K562 (cell line): ENCODE results near the gene C18orf63. TPM values are rescaled to one million over a fixed set of nuclear protein-coding genes. Genes with fewer than 3 reads are reported as not detected.

Source experiments
- ATAC-seq: fragments of 200-7000 bp; cut with Tn5 transposase; 3 replicates; pipeline ENCODE4 v1.9.1; 2020; ENCODE audit warnings: moderate library complexity
- BruUV-seq: library from RNA; stranded (reverse); fragments of 400-500 nt; replicated peaks from 2 replicates; lab custom pipeline; 2021; lab: Mats Ljungman, UMichigan
- CTCF ChIA-PET: fragments of 300-600 bp; formaldehyde crosslinking; extraction: SDS; loops from one replicate; lab custom pipeline; 2021; ENCODE audit warnings: low intra/inter-chr PET ratio; lab: Yijun Ruan, JAX
- POLR2A ChIA-PET: fragments of 300-600, 350-650 bp; sonication (Branson Sonifier 250); formaldehyde crosslinking; extraction: SDS; loops from one replicate; lab custom pipeline; 2021; ENCODE audit warnings: antibody characterized with exemption, inconsistent platforms; lab: Yijun Ruan, JAX
- DNase-seq, 4 experiments: peaks; one replicate each; pipeline versions ENCODE4 v3.0.0 to v3.0.0-alpha.2; 2011 to 2018; ENCODE audit warnings: low spot score in 3 of 4, mixed read lengths in 3 of 4; ENCODE audit errors: extremely low read depth in 1 of 4
- FAIRE-seq: peaks from 2 replicates; lab custom pipeline; 2011; peaks lifted over from hg19 to GRCh38; lab: Jason Lieb, UNC
- H2AFZ ChIP-seq: 2 replicates; pipeline ENCODE4 v1.6.0; 2011; ENCODE audit warnings: low read depth, low read length, control low read depth, inconsistent platforms
- H3K27ac ChIP-seq: fragments of 200-600 bp; 3 replicates; pipeline ENCODE4 v1.8.0; 2011; ENCODE audit warnings: low read depth, mild to moderate bottlenecking, control low read depth, inconsistent platforms, low read length, moderate library complexity, mixed read lengths; ENCODE audit errors: extremely low read depth
- H3K27me3 ChIP-seq, 2 experiments: fragments of 300-600 bp in 1 of 2; 2 replicates in 1 of 2; 3 replicates in 1 of 2; pipeline versions ENCODE4 v1.6.0 to v1.8.0; 2011; ENCODE audit warnings: inconsistent platforms in 2 of 2, low read length in 2 of 2, mild to moderate bottlenecking in 1 of 2, mixed read lengths in 1 of 2, moderate library complexity in 1 of 2; ENCODE audit not compliant: control insufficient read depth in 2 of 2, insufficient read depth in 2 of 2
- H3K36me3 ChIP-seq: fragments of 300-600 bp; 3 replicates; pipeline ENCODE4 v1.8.0; 2011; ENCODE audit warnings: mild to moderate bottlenecking, low read length, inconsistent platforms; ENCODE audit not compliant: control insufficient read depth, insufficient read depth
- H3K4me1 ChIP-seq, 2 experiments: fragments of 200-600 bp in 1 of 2; replicated peaks in 1 of 2; 2 replicates in 1 of 2; 3 replicates in 1 of 2; pipeline versions ENCODE4 v1.5.1 to v1.8.0; 2011; ENCODE audit warnings: inconsistent platforms in 2 of 2, low read length in 2 of 2, mild to moderate bottlenecking in 1 of 2, mixed read lengths in 1 of 2, moderate library complexity in 1 of 2; ENCODE audit not compliant: control insufficient read depth in 2 of 2, insufficient read depth in 2 of 2
- H3K4me2 ChIP-seq: 2 replicates; pipeline ENCODE4 v1.6.1; 2011; ENCODE audit warnings: low read length, control low read depth, inconsistent platforms, mixed read lengths; ENCODE audit not compliant: insufficient read depth
- H3K4me3 ChIP-seq: fragments of 200-600 bp; sonication (generic), shearing (Covaris generic); 2 replicates; pipeline ENCODE4 v1.5.1; 2016; ENCODE audit warnings: control low read depth, inconsistent platforms
- H3K79me2 ChIP-seq: fragments of 200-600 bp; 3 replicates; pipeline ENCODE4 v1.8.0; 2011; ENCODE audit warnings: low read length, inconsistent platforms; ENCODE audit not compliant: control insufficient read depth, insufficient read depth
- H3K9ac ChIP-seq, 2 experiments: 2 replicates each; pipeline versions ENCODE4 v1.6.0 to v1.6.1; 2011; ENCODE audit warnings: low read depth in 2 of 2, low read length in 2 of 2, control low read depth in 1 of 2, inconsistent platforms in 1 of 2, mild to moderate bottlenecking in 1 of 2, mixed read lengths in 1 of 2; ENCODE audit not compliant: insufficient read depth in 1 of 2
- H3K9me1 ChIP-seq: one replicate; pipeline ENCODE4 v1.6.0; 2011; ENCODE audit warnings: inconsistent platforms, mild to moderate bottlenecking, low read length, moderate library complexity; ENCODE audit not compliant: control insufficient read depth, insufficient read depth
- H3K9me3 ChIP-seq: replicated peaks from 2 replicates; pipeline ENCODE4 v1.5.1; 2011; ENCODE audit warnings: low read depth, low read length, inconsistent platforms; ENCODE audit not compliant: control insufficient read depth, insufficient read depth
- H4K20me1 ChIP-seq: replicated peaks from 2 replicates; pipeline ENCODE4 v1.6.1; 2011; ENCODE audit warnings: low read length, inconsistent platforms, mixed read lengths; ENCODE audit not compliant: control insufficient read depth, insufficient read depth
- ELF4 ChIP-seq: fragments of 450-650 bp; formaldehyde crosslinking; IDR thresholded peaks from 2 replicates; pipeline ENCODE4 v1.4.0; 2022; ENCODE audit warnings: missing genetic modification characterization
- HDGF ChIP-seq: fragments of 450-650 bp; IDR thresholded peaks from 2 replicates; pipeline ENCODE4 v1.6.1; 2016
- HSF4 ChIP-seq: fragments of 250-450 bp; sonication (Bioruptor Pico); IDR thresholded peaks from 2 replicates; pipeline ENCODE4 v2.1.2; 2022; ENCODE audit warnings: mild to moderate bottlenecking, moderate library complexity, borderline replicate concordance
- POLR2H ChIP-seq: IDR thresholded peaks from 2 replicates; pipeline ENCODE4 v1.6.1; 2016; ENCODE audit warnings: missing genetic modification characterization, low read depth, mild to moderate bottlenecking, control low read depth, missing compliant biosample characterization, moderate library complexity
- SETDB1 ChIP-seq: IDR thresholded peaks from one replicate; pipeline ENCODE4 v1.6.1; 2012; ENCODE audit warnings: low read length, control low read depth, inconsistent platforms
- ZC3H4 ChIP-seq: sonication (generic); formaldehyde crosslinking; IDR thresholded peaks from 2 replicates; pipeline ENCODE4 v1.9.0; 2021; ENCODE audit warnings: missing genetic modification reagents, borderline replicate concordance
- ZNF224 ChIP-seq: sonication (generic); formaldehyde crosslinking; IDR thresholded peaks from 2 replicates; pipeline ENCODE4 v1.8.0; 2022; ENCODE audit warnings: mild to moderate bottlenecking, missing genetic modification reagents
- ZNF311 ChIP-seq: fragments of 250-450 bp; sonication (Bioruptor Pico); IDR thresholded peaks from 2 replicates; pipeline ENCODE4 v1.4.0; 2020; ENCODE audit warnings: mild to moderate bottlenecking, moderate library complexity
- ZNF507 ChIP-seq: conservative IDR thresholded peaks from 2 replicates; pipeline ENCODE4 v1.6.1; 2017; ENCODE audit warnings: missing genetic modification characterization, missing compliant biosample characterization
- WGBS: fragments of 100-300 bp; shearing (Covaris generic); methylation state at CpG from one replicate; pipeline ENCODE4 v1.1.6; 2016; ENCODE audit warnings: low coverage, mixed read lengths; ENCODE audit not compliant: insufficient coverage; ENCODE audit errors: missing lambda C conversion rate; 5-methylcytosine and 5-hydroxymethylcytosine counted together
- in situ Hi-C: fragments of 300-500 bp; cut with MboI; formaldehyde crosslinking; loops from 4 replicates; pipeline ENCODE4 v1.15.0; 2018; ENCODE audit warnings: inconsistent platforms, mixed read lengths
- intact Hi-C: fragments of 100-400 bp; cut with micrococcal nuclease; formaldehyde crosslinking; loops from 2 replicates; pipeline ENCODE4 v1.14.2; 2022
- polyA plus RNA-seq, 8 experiments: library from polyadenylated mRNA; depleted of rRNA in 4 of 8; stranded (reverse) in 5 of 8; unstranded in 3 of 8; fragments of >200 nt; fragmentation: Nextera tagmentation in 2 of 8; fragmentation: Illumina TruSeq in 1 of 8; extraction: Ambion mirVana in 2 of 8; extraction: Trizol in 1 of 8; gene quantifications; 2 replicates each; pipeline versions ENCODE4 v1.2.1 to v1.2.3, GENCODE V29; 2011 to 2014; ENCODE audit warnings: inconsistent platforms in 1 of 8, missing spikeins in 1 of 8
- total RNA-seq, 7 experiments: library from RNA; depleted of rRNA in 6 of 7; stranded (reverse); fragments of >200 nt in 6 of 7; fragmentation: Illumina TruSeq in 2 of 7; extraction: Trizol in 2 of 7; gene quantifications; 2 replicates each; pipeline versions ENCODE4 v1.2.1 to v1.2.3, GENCODE V29; 2011 to 2021; ENCODE audit warnings: low replicate concordance in 1 of 7
- TF ChIP-seq, protein P1 (sequence below): fragments of 250-450 bp; sonication (Bioruptor Pico); IDR thresholded peaks from 2 replicates; pipeline ENCODE4 v1.8.0; 2021; ENCODE audit warnings: borderline replicate concordance, mild to moderate bottlenecking, moderate library complexity; ENCODE audit not compliant: poor library complexity, severe bottlenecking
- TF ChIP-seq, protein P2 (sequence below): sonication (generic); formaldehyde crosslinking; IDR thresholded peaks from 2 replicates; pipeline ENCODE4 v1.8.0; 2023; ENCODE audit warnings: missing genetic modification reagents, mild to moderate bottlenecking, borderline replicate concordance

The C18orf63 gene
- total and polyA plus RNA-seq, 9 of the 15 experiments (the other 6 are each of a cell fraction or from before 2014, with no cell fraction given) = not detected

DNA sequence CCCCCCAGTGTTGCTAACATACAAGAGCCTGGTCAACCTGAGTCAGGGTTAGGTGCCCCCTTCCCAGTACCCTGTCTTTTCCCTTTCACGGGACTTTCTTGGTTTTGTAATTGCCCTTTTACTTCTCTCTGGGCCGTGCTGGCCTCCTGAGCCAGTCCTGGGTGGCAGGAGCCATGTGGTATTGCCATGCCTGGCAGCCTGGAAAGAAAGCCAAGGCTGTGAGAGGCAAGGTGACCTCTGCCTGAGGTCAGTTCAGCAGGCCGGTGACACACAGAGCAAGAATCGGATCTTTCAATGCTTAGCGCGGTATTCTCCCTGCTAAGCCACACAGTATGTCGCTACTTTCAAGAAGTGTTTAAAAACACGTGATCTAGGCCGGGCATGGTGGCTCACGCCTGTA, 52.3 kb downstream of the C18orf63 start:
- Histone ChIP-seq H2AFZ (no peak overlapping the region), H3K4me3 (no peak overlapping the region), H4K20me1 (no peaks in the 10 kb centered on the region), H3K4me2 (no peak overlapping the region), H3K27me3 (peaks cover 13 to 17% of the 10 kb centered on the region in 2 experiments; a peak in 4 of 5 replicates), H3K36me3 (no peaks in the 10 kb centered on the region), H3K9ac (no peak overlapping the region), H3K9me1 (no peaks in the 10 kb centered on the region), H3K9me3 (no peaks in the 10 kb centered on the region), H3K27ac (no peak overlapping the region), H3K79me2 (no peaks in the 10 kb centered on the region), H3K4me1 (no peaks in the 10 kb centered on the region)
- ChIA-PET POLR2A (no interaction called here), CTCF (no interaction called here)
- BruUV-seq = no TSS peak
- WGBS = 0% methylated on average over 8 of the region's 10 CpGs
- FAIRE-seq (no peak), ATAC-seq (no peak), DNase-seq (no peak)
- in situ Hi-C loops (loop anchor here (10.0 to 25.0 kb wide), 2 partner anchors 187 to 1994 kb away; no protein-coding TSS in a partner anchor), intact Hi-C loops (no loop called here)
- no peak for TF ChIP-seq POLR2H
- no peak for TF ChIP-seq HDGF
- TF ChIP-seq, protein P1, sequence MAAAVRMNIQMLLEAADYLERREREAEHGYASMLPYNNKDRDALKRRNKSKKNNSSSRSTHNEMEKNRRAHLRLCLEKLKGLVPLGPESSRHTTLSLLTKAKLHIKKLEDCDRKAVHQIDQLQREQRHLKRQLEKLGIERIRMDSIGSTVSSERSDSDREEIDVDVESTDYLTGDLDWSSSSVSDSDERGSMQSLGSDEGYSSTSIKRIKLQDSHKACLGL (CRISPR knock-in tag) = no peak
- TF ChIP-seq ZC3H4 (CRISPR knock-in tag) = no peak
- no peak for TF ChIP-seq ELF4 (CRISPR knock-in tag)
- no peak for TF ChIP-seq ZNF311 (CRISPR knock-in tag)
- TF ChIP-seq ZNF224 (CRISPR knock-in tag) = no peak
- no peak for TF ChIP-seq HSF4
- TF ChIP-seq, protein P2, sequence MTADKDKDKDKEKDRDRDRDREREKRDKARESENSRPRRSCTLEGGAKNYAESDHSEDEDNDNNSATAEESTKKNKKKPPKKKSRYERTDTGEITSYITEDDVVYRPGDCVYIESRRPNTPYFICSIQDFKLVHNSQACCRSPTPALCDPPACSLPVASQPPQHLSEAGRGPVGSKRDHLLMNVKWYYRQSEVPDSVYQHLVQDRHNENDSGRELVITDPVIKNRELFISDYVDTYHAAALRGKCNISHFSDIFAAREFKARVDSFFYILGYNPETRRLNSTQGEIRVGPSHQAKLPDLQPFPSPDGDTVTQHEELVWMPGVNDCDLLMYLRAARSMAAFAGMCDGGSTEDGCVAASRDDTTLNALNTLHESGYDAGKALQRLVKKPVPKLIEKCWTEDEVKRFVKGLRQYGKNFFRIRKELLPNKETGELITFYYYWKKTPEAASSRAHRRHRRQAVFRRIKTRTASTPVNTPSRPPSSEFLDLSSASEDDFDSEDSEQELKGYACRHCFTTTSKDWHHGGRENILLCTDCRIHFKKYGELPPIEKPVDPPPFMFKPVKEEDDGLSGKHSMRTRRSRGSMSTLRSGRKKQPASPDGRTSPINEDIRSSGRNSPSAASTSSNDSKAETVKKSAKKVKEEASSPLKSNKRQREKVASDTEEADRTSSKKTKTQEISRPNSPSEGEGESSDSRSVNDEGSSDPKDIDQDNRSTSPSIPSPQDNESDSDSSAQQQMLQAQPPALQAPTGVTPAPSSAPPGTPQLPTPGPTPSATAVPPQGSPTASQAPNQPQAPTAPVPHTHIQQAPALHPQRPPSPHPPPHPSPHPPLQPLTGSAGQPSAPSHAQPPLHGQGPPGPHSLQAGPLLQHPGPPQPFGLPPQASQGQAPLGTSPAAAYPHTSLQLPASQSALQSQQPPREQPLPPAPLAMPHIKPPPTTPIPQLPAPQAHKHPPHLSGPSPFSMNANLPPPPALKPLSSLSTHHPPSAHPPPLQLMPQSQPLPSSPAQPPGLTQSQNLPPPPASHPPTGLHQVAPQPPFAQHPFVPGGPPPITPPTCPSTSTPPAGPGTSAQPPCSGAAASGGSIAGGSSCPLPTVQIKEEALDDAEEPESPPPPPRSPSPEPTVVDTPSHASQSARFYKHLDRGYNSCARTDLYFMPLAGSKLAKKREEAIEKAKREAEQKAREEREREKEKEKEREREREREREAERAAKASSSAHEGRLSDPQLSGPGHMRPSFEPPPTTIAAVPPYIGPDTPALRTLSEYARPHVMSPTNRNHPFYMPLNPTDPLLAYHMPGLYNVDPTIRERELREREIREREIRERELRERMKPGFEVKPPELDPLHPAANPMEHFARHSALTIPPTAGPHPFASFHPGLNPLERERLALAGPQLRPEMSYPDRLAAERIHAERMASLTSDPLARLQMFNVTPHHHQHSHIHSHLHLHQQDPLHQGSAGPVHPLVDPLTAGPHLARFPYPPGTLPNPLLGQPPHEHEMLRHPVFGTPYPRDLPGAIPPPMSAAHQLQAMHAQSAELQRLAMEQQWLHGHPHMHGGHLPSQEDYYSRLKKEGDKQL (CRISPR knock-in tag) = no peak
- no peak for TF ChIP-seq SETDB1
- TF ChIP-seq ZNF507 (tag) = no peak
